ENCODE data around the gene TTC33.

GRCh38 chr5:40578501-40579451 lies 177.0 kb downstream of the TTC33 start:
- TF ChIP-seq POLR2AphosphoS5 (IDR thresholded peaks at IDR 0.05; ENCODE audit: low read depth, low read length) (no peak), RFX5 (IDR thresholded peaks at IDR 0.05; ENCODE audit: low read length) (no peak), TCF12 (IDR thresholded peaks at IDR 0.05) (no peak), SMC3 (IDR thresholded peaks at IDR 0.05; ENCODE audit: low read depth, low read length) (no peak), CTCF (IDR thresholded peaks at IDR 0.05) (no peak), EP300 (IDR thresholded peaks at IDR 0.05; ENCODE audit: borderline replicate concordance in 1 of 2, low read depth in 1 of 2, low read length in 1 of 2) (no peak), EZH2phosphoT487 (IDR thresholded peaks at IDR 0.05; ENCODE audit: borderline replicate concordance, low read depth) (no peak), RAD21 (IDR thresholded peaks at IDR 0.05; ENCODE audit: low read length) (no peak), YY1 (IDR thresholded peaks at IDR 0.05; ENCODE audit: low read depth) (no peak), NFIC (IDR thresholded peaks at IDR 0.05; ENCODE audit: borderline replicate concordance) (no peak), NRF1 (IDR thresholded peaks at IDR 0.05; ENCODE audit: low read depth, low read length) (no peak), RXRA (IDR thresholded peaks at IDR 0.05; ENCODE audit: borderline replicate concordance, low read depth) (no peak), FOXM1 (IDR thresholded peaks at IDR 0.05; ENCODE audit: low read depth) (no peak)

Measured in SK-N-SH (cell line).